HUES48 (cell line): ENCODE data around the gene UPK3BL2.
"Not testable (repeated sequence)": the region's sequence is repeated elsewhere in the genome, so short reads cannot be mapped to it uniquely, and the experiment has no call there.

Experiments used
- H3K27ac ChIP-seq: one replicate; pipeline ENCODE4 v1.7.0; 2013; ENCODE audit warnings: low read depth, low read length, inconsistent platforms
- H3K27me3 ChIP-seq: 2 replicates; pipeline ENCODE4 v1.6.1; 2013; ENCODE audit warnings: mild to moderate bottlenecking, low read length; ENCODE audit not compliant: control insufficient read depth, insufficient read depth
- H3K36me3 ChIP-seq: 2 replicates; pipeline ENCODE4 v1.6.1; 2013; ENCODE audit warnings: low read length; ENCODE audit not compliant: control insufficient read depth, insufficient read depth
- H3K4me1 ChIP-seq: 2 replicates; pipeline ENCODE4 v1.6.1; 2013; ENCODE audit warnings: mild to moderate bottlenecking, low read length; ENCODE audit not compliant: control insufficient read depth, insufficient read depth
- H3K4me3 ChIP-seq: 2 replicates; pipeline ENCODE4 v1.5.1; 2013; ENCODE audit warnings: mild to moderate bottlenecking, low read depth, low read length
- H3K9ac ChIP-seq: 2 replicates; pipeline ENCODE4 v1.6.1; 2013; ENCODE audit warnings: mild to moderate bottlenecking, low read depth, low read length, moderate library complexity
- H3K9me3 ChIP-seq: 2 replicates; pipeline ENCODE4 v1.6.1; 2013; ENCODE audit warnings: low read length; ENCODE audit not compliant: control insufficient read depth, insufficient read depth

Gene UPK3BL2

GRCh38 chr7:102568620-102569019, 25.1 kb upstream of the UPK3BL2 start:
- H3K4me1 ChIP-seq, H3K4me3 ChIP-seq, H3K27me3 ChIP-seq, H3K36me3 ChIP-seq, H3K9me3 ChIP-seq, H3K27ac ChIP-seq, H3K9ac ChIP-seq: not testable (repeated sequence)

GRCh38 chr7:102550808-102551422, 7.4 kb upstream of the UPK3BL2 start, which contains the start of gene SPDYE2:
TSS of gene SPDYE2 (plus strand) at chr7:102551226. CDS start at chr7:102553256, 2,030 bp downstream.
- not testable (repeated sequence) for H3K4me1 ChIP-seq, H3K9ac ChIP-seq, H3K27ac ChIP-seq, H3K36me3 ChIP-seq, H3K4me3 ChIP-seq, H3K27me3 ChIP-seq, H3K9me3 ChIP-seq

DNA sequence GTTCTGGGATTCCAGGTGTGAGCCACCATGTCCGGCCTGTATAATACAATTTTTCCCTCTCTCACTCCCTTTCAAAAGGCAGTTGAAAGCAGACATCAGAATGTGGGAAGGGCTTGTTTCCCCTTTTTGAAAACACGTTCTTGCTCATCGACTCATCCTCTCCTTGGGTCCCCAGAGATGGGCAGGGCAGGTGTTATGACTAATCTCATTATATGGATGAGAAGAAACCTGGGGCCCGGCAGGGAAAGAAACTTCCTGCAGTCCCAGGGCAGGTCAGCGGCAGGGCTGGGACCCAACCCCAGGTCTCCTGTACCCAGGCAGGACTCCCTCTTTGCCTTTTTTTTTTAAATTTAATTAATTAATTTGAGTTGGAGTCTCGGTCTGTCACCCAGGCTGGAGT, 2.9 kb upstream of the UPK3BL2 start:
- H3K27me3 ChIP-seq, H3K27ac ChIP-seq, H3K4me3 ChIP-seq, H3K9me3 ChIP-seq, H3K36me3 ChIP-seq, H3K9ac ChIP-seq, H3K4me1 ChIP-seq: not testable (repeated sequence)

DNA sequence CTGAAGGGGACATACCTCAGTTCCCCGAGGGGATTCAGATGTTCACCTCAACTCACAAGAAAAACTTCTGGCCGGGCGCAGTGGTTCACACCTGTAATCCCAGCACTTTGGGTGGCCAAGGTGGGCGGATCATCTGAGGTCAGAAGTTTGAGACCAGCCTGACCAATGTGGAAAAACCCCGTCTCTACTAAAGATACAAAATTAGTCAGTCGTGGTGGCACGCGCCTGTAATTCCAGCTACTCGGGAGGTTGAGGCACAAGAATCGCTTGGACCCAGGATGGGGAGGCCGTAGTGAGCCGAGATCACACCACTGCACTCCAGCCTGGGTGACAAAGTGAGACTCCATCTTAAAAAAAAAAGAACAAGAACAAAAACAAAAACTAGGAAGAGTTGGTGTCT, 1.8 kb upstream of the UPK3BL2 start:
- not testable (repeated sequence) for H3K27me3 ChIP-seq, H3K9ac ChIP-seq, H3K9me3 ChIP-seq, H3K36me3 ChIP-seq, H3K4me1 ChIP-seq, H3K4me3 ChIP-seq, H3K27ac ChIP-seq

DNA sequence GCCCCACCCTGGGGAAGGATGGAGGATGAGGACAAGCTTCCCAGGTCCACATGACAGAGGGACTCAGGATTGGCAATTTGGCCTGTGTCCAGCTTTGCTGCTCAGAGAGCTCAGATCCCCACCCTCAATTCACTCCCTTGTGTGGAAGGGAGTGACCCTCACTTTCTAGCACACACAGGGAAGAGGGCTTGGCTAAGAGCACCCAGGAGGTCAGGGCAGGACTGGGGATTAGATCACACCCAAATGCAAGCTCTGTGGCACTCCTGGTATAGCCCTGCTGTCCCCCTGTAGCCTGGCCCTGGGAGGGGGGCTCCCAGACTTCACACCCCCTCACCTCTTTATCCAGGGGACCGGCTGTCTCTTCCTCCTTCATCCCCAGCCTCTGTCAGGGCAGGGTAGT, 876 bp upstream of the UPK3BL2 start:
- not testable (repeated sequence) for H3K27me3 ChIP-seq, H3K9me3 ChIP-seq, H3K27ac ChIP-seq, H3K36me3 ChIP-seq, H3K4me1 ChIP-seq, H3K4me3 ChIP-seq, H3K9ac ChIP-seq

DNA sequence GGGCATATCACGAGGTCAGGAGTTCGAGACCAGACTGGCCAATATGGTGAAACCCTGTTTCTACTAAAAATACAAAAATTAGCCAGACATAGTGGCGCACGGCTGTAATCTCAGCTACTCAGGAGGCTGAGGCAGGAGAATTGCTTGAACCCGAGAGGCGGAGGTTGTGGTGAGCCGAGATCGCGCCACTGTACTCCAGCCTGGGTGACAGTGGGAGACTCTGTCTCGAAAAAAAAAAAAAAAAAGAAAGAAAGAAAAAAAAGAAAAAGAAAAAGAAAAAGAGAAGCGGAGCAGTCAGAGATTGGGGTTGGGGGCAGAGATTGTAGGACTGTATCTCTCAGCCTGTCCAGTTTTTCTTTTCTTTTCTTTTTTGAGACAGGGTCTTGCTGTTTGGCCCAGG, 725 bp downstream of the UPK3BL2 start:
- H3K36me3 ChIP-seq, H3K27me3 ChIP-seq: not testable (repeated sequence)

DNA sequence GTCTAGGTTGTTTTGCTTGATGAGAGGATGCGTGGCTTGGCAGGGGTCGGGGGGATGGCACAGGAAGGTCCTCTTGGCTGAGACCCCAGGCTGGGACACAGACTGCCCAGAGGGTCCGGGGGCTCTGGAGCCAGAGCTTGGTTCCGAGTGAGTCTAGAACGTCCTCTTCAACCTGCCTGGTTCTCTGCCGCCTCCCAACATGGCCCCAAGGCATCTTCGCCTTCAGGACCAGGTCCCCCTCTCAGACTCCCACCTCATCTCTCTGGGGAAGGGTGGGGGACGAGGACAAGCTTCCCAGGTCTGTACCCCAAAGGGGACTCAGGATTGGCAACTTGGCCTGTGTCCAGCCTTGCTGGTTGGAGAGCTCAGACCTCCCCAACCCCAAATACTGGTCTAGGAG, 1.4 kb downstream of the UPK3BL2 start:
- not testable (repeated sequence) for H3K27ac ChIP-seq, H3K9me3 ChIP-seq, H3K4me1 ChIP-seq, H3K27me3 ChIP-seq, H3K9ac ChIP-seq, H3K4me3 ChIP-seq, H3K36me3 ChIP-seq

More for the DNA sequence above, 725 bp downstream of the UPK3BL2 start:
- H3K27ac ChIP-seq, H3K9me3 ChIP-seq, H3K9ac ChIP-seq, H3K4me1 ChIP-seq, H3K4me3 ChIP-seq: not testable (repeated sequence)

DNA sequence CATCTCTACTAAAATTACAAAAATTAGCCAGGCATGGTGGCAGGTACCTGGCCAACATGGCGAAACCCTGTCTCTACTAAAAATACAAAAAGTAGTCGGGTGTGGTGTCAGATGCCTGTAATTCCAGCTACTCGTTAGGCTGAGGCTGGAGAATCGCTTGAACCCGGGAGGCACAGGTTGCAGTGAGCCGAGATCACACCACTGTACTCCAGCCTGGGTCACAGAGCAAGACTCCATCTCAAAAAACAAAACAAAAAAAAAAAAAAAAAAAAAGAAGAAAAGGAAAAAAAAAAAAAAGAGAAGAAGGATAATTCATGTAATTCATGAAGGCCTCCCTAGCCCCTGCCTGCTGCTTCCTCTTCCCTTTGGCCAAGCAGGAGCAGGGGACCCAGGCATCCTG, 2.9 kb downstream of the UPK3BL2 start:
- not testable (repeated sequence) for H3K4me1 ChIP-seq, H3K27ac ChIP-seq, H3K27me3 ChIP-seq, H3K36me3 ChIP-seq, H3K9me3 ChIP-seq, H3K9ac ChIP-seq, H3K4me3 ChIP-seq

GRCh38 chr7:102535062-102535615, 8.4 kb downstream of the UPK3BL2 start:
- not testable (repeated sequence) for H3K36me3 ChIP-seq, H3K4me3 ChIP-seq, H3K4me1 ChIP-seq, H3K9me3 ChIP-seq, H3K27ac ChIP-seq, H3K27me3 ChIP-seq, H3K9ac ChIP-seq

DNA sequence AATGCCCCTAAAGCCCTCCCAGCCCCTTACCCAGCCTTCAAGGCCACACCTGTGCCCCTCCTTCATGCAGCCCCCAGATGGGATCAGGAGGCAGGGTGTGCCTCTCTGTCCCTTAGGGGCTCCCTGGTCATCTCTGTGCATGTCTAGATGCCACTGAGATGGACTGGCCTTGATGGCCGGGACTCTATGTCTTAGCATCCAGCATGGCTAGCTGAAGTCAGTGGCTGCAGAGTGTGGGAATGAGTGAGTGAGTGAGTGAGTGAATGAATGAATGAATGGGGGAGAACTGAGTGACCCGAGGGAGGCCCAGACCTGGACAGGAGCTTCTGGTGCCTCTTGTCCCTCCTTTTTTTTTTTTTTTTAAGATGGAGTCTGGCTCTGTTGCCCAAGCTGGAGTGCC, 11.4 kb downstream of the UPK3BL2 start:
- not testable (repeated sequence) for H3K27me3 ChIP-seq, H3K36me3 ChIP-seq, H3K9ac ChIP-seq, H3K27ac ChIP-seq, H3K4me3 ChIP-seq, H3K9me3 ChIP-seq, H3K4me1 ChIP-seq

- H3K36me3 ChIP-seq, H3K9me3 ChIP-seq, H3K4me3 ChIP-seq, H3K9ac ChIP-seq, H3K27ac ChIP-seq, H3K27me3 ChIP-seq, H3K4me1 ChIP-seq: not testable (repeated sequence)
Measured at GRCh38 chr7:102531583-102531982, 11.9 kb downstream of the UPK3BL2 start.
